Measurements from ENCODE around the gene TGFBR3. TPM values are rescaled to one million over a fixed set of nuclear protein-coding genes. Genes with fewer than 3 reads are reported as not detected.
A peak's percentile ranks its signal among the peaks of the same experiment; 100 is the strongest.

TGFBR3 gene
- total RNA-seq, 4 donors from 2014 or later = 32.9 to 138 (median 58.8) TPM

- intact Hi-C loops (cut with DNase I; ENCODE audit: low total_unique reads) (no loop called here), in situ Hi-C loops (cut with MboI; ENCODE audit: low pct_ligation_motif_present in 1 of 4, low pct_unique_long_range_greater_than_20kb in 1 of 4, low sequenced_read_pairs in 3 of 4) (no loop called here)
- peaks cover 6 to 47% (median 15%) of the 10 kb centered on the region in 4 donors for H3K4me1 ChIP-seq
- peak overlapping the region in 2 of 4 donors; percentile 5 to 7 for H3K4me3 ChIP-seq
- no peaks in the 10 kb centered on the region for H3K36me3 ChIP-seq
- H3K27ac ChIP-seq = peak overlapping the region; percentile 71 to 87 (median 78)
- peak; percentile 88 for DNase-seq
- TF ChIP-seq POLR2AphosphoS5 (IDR thresholded peaks at IDR 0.05) (peak; percentile 43 to 56 (median 48)), POLR2A (IDR thresholded peaks at IDR 0.05) (no peak), EP300 (IDR thresholded peaks at IDR 0.05; ENCODE audit: low read depth) (peak; percentile 18), CTCF (IDR thresholded peaks at IDR 0.05) (no peak)
- H3K9me3 ChIP-seq = no peaks in the 10 kb centered on the region
- 22 to 47% methylated on average over 8 to 13 of the region's 13 CpGs for WGBS, 2 donors (ENCODE audit: low coverage in 1 of 2)
- H3K27me3 ChIP-seq = no peaks in the 10 kb centered on the region
These were observed 34.6 kb downstream of the TGFBR3 start for GRCh38 chr1:91851130-91852010.

GRCh38 chr1:91850708-91851107, 35.2 kb downstream of the TGFBR3 start:
- no peaks in the 10 kb centered on the region for H3K9me3 ChIP-seq
- in situ Hi-C loops (cut with MboI; ENCODE audit: low pct_ligation_motif_present in 1 of 4, low pct_unique_long_range_greater_than_20kb in 1 of 4, low sequenced_read_pairs in 3 of 4) = no loop called here
- TF ChIP-seq CTCF (IDR thresholded peaks at IDR 0.05) = no peak
- intact Hi-C loops (cut with DNase I; ENCODE audit: low total_unique reads) = no loop called here
- no peaks in the 10 kb centered on the region for H3K27me3 ChIP-seq
- H3K4me1 ChIP-seq = peaks cover 13 to 54% (median 20%) of the 10 kb centered on the region in 4 donors
- no peaks in the 10 kb centered on the region for H3K36me3 ChIP-seq
- DNase-seq = no peak
- WGBS, 2 donors (ENCODE audit: low coverage in 1 of 2) = 17 to 36% methylated on average over 1 of the region's 1 CpG
- no peak overlapping the region for H3K4me3 ChIP-seq
- H3K27ac ChIP-seq = peak overlapping the region; percentile 71 to 87 (median 78)

GRCh38 chr1:91847851-91848250, 38.1 kb downstream of the TGFBR3 start:
- TF ChIP-seq EP300 (IDR thresholded peaks at IDR 0.05; ENCODE audit: low read depth) (no peak), POLR2AphosphoS5 (IDR thresholded peaks at IDR 0.05) (no peak), CTCF (IDR thresholded peaks at IDR 0.05) (no peak), POLR2A (IDR thresholded peaks at IDR 0.05) (no peak)
- intact Hi-C loops (cut with DNase I; ENCODE audit: low total_unique reads) = no loop called here
- 50 to 69% methylated on average over 2 of the region's 2 CpGs for WGBS, 2 donors (ENCODE audit: low coverage in 1 of 2)
- no peaks in the 10 kb centered on the region for H3K36me3 ChIP-seq
- no peaks in the 10 kb centered on the region for H3K9me3 ChIP-seq
- no peak overlapping the region for H3K4me3 ChIP-seq
- in situ Hi-C loops (cut with MboI; ENCODE audit: low pct_ligation_motif_present in 1 of 4, low pct_unique_long_range_greater_than_20kb in 1 of 4, low sequenced_read_pairs in 3 of 4) = no loop called here
- no peaks in the 10 kb centered on the region for H3K27me3 ChIP-seq
- H3K27ac ChIP-seq = no peak overlapping the region
- H3K4me1 ChIP-seq = peaks cover 15 to 58% (median 25%) of the 10 kb centered on the region in 4 donors
- DNase-seq = no peak

GRCh38 chr1:91846639-91847013, 39.3 kb downstream of the TGFBR3 start:
- no peaks in the 10 kb centered on the region for H3K27me3 ChIP-seq
- H3K27ac ChIP-seq = peak overlapping the region; percentile 71 to 82 (median 74)
- DNase-seq = no peak
- in situ Hi-C loops (cut with MboI; ENCODE audit: low pct_ligation_motif_present in 1 of 4, low pct_unique_long_range_greater_than_20kb in 1 of 4, low sequenced_read_pairs in 3 of 4) = no loop called here
- TF ChIP-seq POLR2A (IDR thresholded peaks at IDR 0.05) (no peak), CTCF (IDR thresholded peaks at IDR 0.05) (no peak), EP300 (IDR thresholded peaks at IDR 0.05; ENCODE audit: low read depth) (no peak), POLR2AphosphoS5 (IDR thresholded peaks at IDR 0.05) (no peak)
- H3K4me1 ChIP-seq = peaks cover 13 to 63% (median 33%) of the 10 kb centered on the region in 4 donors
- no peak overlapping the region for H3K4me3 ChIP-seq
- 14 to 43% methylated on average over 2 of the region's 2 CpGs for WGBS, 2 donors (ENCODE audit: low coverage in 1 of 2)
- no peaks in the 10 kb centered on the region for H3K36me3 ChIP-seq
- intact Hi-C loops (cut with DNase I; ENCODE audit: low total_unique reads) = no loop called here
- no peaks in the 10 kb centered on the region for H3K9me3 ChIP-seq
